ENCODE measurements around the gene PDK2. TPM values are rescaled to one million over a fixed set of nuclear protein-coding genes. Genes with fewer than 3 reads are reported as not detected.
"Not testable (repeated sequence)": the region's sequence is repeated elsewhere in the genome, so short reads cannot be mapped to it uniquely, and the experiment has no call there.

PDK2 gene
- polyA plus RNA-seq, 1 donor = 98.0 TPM

- DNase-seq = no peak
Observed at GRCh38 chr17:50059256-50059655, 35.9 kb upstream of the PDK2 start.

- DNase-seq = no peak
Observed at GRCh38 chr17:50059759-50060273, 35.3 kb upstream of the PDK2 start.

GRCh38 chr17:50060951-50061712 lies 34.0 kb upstream of the PDK2 start:
- DNase-seq = peak; percentile 80

- not testable (repeated sequence) for DNase-seq
Observed at GRCh38 chr17:50061713-50062045, 33.5 kb upstream of the PDK2 start.

GRCh38 chr17:50062293-50063243 lies 32.6 kb upstream of the PDK2 start:
- no peak for DNase-seq

- no peak for DNase-seq
Observed at GRCh38 chr17:50063561-50064252, 31.4 kb upstream of the PDK2 start.

- no peak for DNase-seq
Observed at GRCh38 chr17:50064253-50065001, 30.7 kb upstream of the PDK2 start.

- no peak for DNase-seq
Observed at GRCh38 chr17:50065056-50065455, 30.1 kb upstream of the PDK2 start.

- DNase-seq = no peak
Observed at GRCh38 chr17:50066995-50067394, 28.2 kb upstream of the PDK2 start.

- no peak for DNase-seq
Observed at GRCh38 chr17:50067996-50068395, 27.2 kb upstream of the PDK2 start.

- no peak for DNase-seq
Observed at GRCh38 chr17:50070908-50071680, 24.1 kb upstream of the PDK2 start.

- no peak for DNase-seq
Observed at GRCh38 chr17:50071692-50072091, 23.5 kb upstream of the PDK2 start.

GRCh38 chr17:50072130-50072529 lies 23.0 kb upstream of the PDK2 start:
- no peak for DNase-seq

- DNase-seq = no peak
Observed at GRCh38 chr17:50072925-50073324, 22.2 kb upstream of the PDK2 start.

GRCh38 chr17:50074227-50074626 lies 20.9 kb upstream of the PDK2 start:
- DNase-seq = no peak

- no peak for DNase-seq
Observed at GRCh38 chr17:50075446-50076032, 19.6 kb upstream of the PDK2 start.

GRCh38 chr17:50076221-50076590 lies 18.9 kb upstream of the PDK2 start:
- no peak for DNase-seq

GRCh38 chr17:50076591-50077235 lies 18.4 kb upstream of the PDK2 start:
- DNase-seq = no peak

GRCh38 chr17:50078430-50078829 lies 16.7 kb upstream of the PDK2 start:
- DNase-seq = no peak

- DNase-seq = no peak
Observed at GRCh38 chr17:50079334-50080095, 15.6 kb upstream of the PDK2 start.
